CD8-positive, alpha-beta memory T cell (primary cell): Measurements from ENCODE around the gene SLIT3. TPM values are rescaled to one million over a fixed set of nuclear protein-coding genes. Genes with fewer than 3 reads are reported as not detected.

ENCODE experiments used
- CTCF ChIA-PET: fragments of 350-600 bp; sonication (Branson Sonifier 250); formaldehyde crosslinking; loops from one replicate; lab custom pipeline; 2021; ENCODE audit warnings: antibody characterized with exemption; lab: Charles Lee
- POLR2A ChIA-PET: fragments of 350-600 bp; sonication (Branson Sonifier 250); formaldehyde crosslinking; loops from one replicate; lab custom pipeline; 2021; ENCODE audit warnings: antibody characterized with exemption; lab: Charles Lee
- DNase-seq, 5 donors: peaks; one replicate each; pipeline versions ENCODE4 v3.0.0 to v3.0.0-alpha.2; 2020 to 2022; ENCODE audit warnings: mixed read lengths in 1 of 5
- H3K27ac ChIP-seq: one replicate; pipeline ENCODE4 v1.7.0; 2013; ENCODE audit warnings: low read depth, mild to moderate bottlenecking, low read length, moderate library complexity
- H3K27me3 ChIP-seq: 2 replicates; pipeline ENCODE4 v1.7.0; 2013; ENCODE audit warnings: low read length, mild to moderate bottlenecking; ENCODE audit not compliant: insufficient read depth, poor library complexity, severe bottlenecking
- H3K36me3 ChIP-seq: 2 replicates; pipeline ENCODE4 v1.7.0; 2013; ENCODE audit warnings: mild to moderate bottlenecking, low read length, moderate library complexity; ENCODE audit not compliant: insufficient read depth
- H3K4me1 ChIP-seq: 2 replicates; pipeline ENCODE4 v1.7.0; 2013; ENCODE audit warnings: mild to moderate bottlenecking, low read length, moderate library complexity; ENCODE audit not compliant: insufficient read depth
- H3K4me3 ChIP-seq: 2 replicates; pipeline ENCODE4 v1.7.0; 2013; ENCODE audit warnings: mild to moderate bottlenecking, low read length
- H3K9me3 ChIP-seq: 2 replicates; pipeline ENCODE4 v1.7.0; 2013; ENCODE audit warnings: mild to moderate bottlenecking, low read length
- H3K27ac Mint-ChIP-seq, 8 donors: one replicate each; pipeline ENCODE4 v1.8.0; 2020 to 2021; ENCODE audit warnings: mixed read lengths in 8 of 8, mild to moderate bottlenecking in 6 of 8, inconsistent platforms in 3 of 8, moderate library complexity in 3 of 8
- H3K27me3 Mint-ChIP-seq, 2 donors: one replicate each; pipeline ENCODE4 v1.8.0; 2020 to 2021; ENCODE audit warnings: mixed read lengths in 2 of 2, mild to moderate bottlenecking in 1 of 2, moderate library complexity in 1 of 2
- H3K36me3 Mint-ChIP-seq, 3 donors: one replicate each; pipeline ENCODE4 v1.8.0; 2020 to 2021; ENCODE audit warnings: mixed read lengths in 3 of 3, inconsistent platforms in 1 of 3, mild to moderate bottlenecking in 1 of 3
- H3K4me1 Mint-ChIP-seq, 3 donors: one replicate each; pipeline ENCODE4 v1.8.0; 2020 to 2021; ENCODE audit warnings: mixed read lengths in 3 of 3, inconsistent platforms in 1 of 3, mild to moderate bottlenecking in 1 of 3
- H3K4me3 Mint-ChIP-seq, 7 donors: one replicate each; pipeline ENCODE4 v1.8.0; 2020 to 2021; ENCODE audit warnings: mixed read lengths in 7 of 7, mild to moderate bottlenecking in 6 of 7, moderate library complexity in 4 of 7, inconsistent platforms in 2 of 7
- H3K9me3 Mint-ChIP-seq, 5 donors: one replicate each; pipeline ENCODE4 v1.8.0; 2020 to 2022; ENCODE audit warnings: mixed read lengths in 5 of 5, mild to moderate bottlenecking in 3 of 5, moderate library complexity in 2 of 5, inconsistent platforms in 1 of 5
- polyA plus RNA-seq: library from polyadenylated mRNA; unstranded; fragments of 300-500 nt; fragmentation: Illumina TruSeq; gene quantifications from one replicate; pipeline ENCODE4 v1.2.3, GENCODE V29; 2021
- total RNA-seq, 2 experiments: library from RNA; stranded (reverse); gene quantifications; one replicate each; pipeline ENCODE4 v1.2.3, GENCODE V29; 2021

SLIT3 gene
- total and polyA plus RNA-seq, 3 experiments from 2014 or later = 0.49 to 0.72 TPM; not detected in 1

DNA sequence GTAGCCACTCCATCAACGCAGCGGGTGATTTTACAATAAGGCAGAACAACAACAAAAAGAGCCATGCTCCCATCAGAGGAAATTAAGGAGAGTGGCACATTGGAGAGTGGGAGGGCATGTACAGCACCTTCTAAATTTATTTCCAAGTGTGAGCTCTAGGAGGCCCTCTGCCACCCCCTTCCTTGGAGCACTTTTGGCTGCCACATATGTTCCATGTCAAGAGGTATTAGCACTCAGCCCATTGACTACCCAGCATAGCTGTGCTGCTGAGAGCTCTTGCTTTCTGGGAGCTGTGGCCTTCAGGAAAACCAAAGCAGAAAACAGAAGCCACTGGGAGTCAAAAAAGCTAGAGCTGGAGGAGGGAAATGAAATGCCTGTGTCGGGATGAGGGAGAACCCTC, 521.6 kb downstream of the SLIT3 start:
- no peak for DNase-seq
- H3K27me3 Mint-ChIP-seq = peaks cover 2 to 7% of the 10 kb centered on the region in 2 donors
- Histone ChIP-seq H3K4me1 (no peaks in the 10 kb centered on the region), H3K27ac (no peak overlapping the region), H3K27me3 (no peaks in the 10 kb centered on the region), H3K9me3 (no peaks in the 10 kb centered on the region), H3K4me3 (no peak overlapping the region), H3K36me3 (no peaks in the 10 kb centered on the region)
- ChIA-PET CTCF (no interaction called here), POLR2A (no interaction called here)
- no peak overlapping the region for H3K4me3 Mint-ChIP-seq
- H3K9me3 Mint-ChIP-seq = no peaks in the 10 kb centered on the region
- no peaks in the 10 kb centered on the region for H3K36me3 Mint-ChIP-seq
- H3K4me1 Mint-ChIP-seq = no peaks in the 10 kb centered on the region
- H3K27ac Mint-ChIP-seq = no peak overlapping the region

DNA sequence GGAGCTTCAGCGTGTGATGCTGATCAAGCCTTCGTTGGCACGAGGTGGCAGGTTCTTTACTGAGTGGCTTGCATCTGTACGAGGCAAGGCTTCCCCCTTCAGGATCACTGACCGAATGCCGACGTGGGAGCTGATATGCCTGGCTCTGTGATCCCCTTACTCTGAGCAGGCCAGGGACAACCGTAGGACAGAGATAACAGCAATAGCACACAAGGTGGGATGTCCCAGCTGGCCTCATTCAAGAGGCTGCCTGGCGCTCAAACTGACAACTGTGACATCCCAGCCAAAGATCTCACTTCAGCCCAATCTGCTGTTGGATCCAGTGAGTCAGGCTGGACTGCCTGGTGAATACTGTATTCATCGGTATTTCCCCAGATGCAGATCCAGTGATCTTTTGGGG, 522.4 kb downstream of the SLIT3 start:
- Histone ChIP-seq H3K36me3 (no peaks in the 10 kb centered on the region), H3K9me3 (no peaks in the 10 kb centered on the region), H3K4me3 (no peak overlapping the region), H3K27me3 (no peaks in the 10 kb centered on the region), H3K27ac (no peak overlapping the region), H3K4me1 (no peaks in the 10 kb centered on the region)
- Mint-ChIP-seq H3K4me1 (no peaks in the 10 kb centered on the region), H3K36me3 (no peaks in the 10 kb centered on the region), H3K4me3 (no peak overlapping the region), H3K27ac (no peak overlapping the region), H3K27me3 (peaks cover 2 to 7% of the 10 kb centered on the region in 2 donors), H3K9me3 (no peaks in the 10 kb centered on the region)
- CTCF ChIA-PET = no interaction called here
- DNase-seq = no peak
- POLR2A ChIA-PET = no interaction called here

DNA sequence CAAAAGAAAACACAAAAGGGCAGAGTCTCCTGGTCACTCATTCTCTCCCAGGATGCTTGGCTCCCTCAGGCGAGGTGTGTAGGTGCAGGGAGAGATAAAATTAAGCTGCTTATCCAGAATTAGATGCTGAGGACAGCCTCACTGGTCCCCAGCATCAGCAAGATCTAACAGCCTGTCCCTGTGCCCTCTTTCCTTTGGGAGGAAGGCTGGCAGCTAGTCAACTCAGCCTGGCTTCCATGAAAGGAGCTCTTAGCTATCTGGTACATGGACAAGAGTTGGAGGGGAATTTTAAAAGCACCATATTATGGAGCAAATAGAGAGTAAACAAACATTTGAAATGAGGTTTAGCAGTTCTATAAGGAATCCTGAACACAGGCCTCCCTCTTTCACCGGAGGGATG, 523.3 kb downstream of the SLIT3 start:
- H3K9me3 Mint-ChIP-seq = no peaks in the 10 kb centered on the region
- H3K36me3 Mint-ChIP-seq = no peaks in the 10 kb centered on the region
- no peak overlapping the region for H3K4me3 ChIP-seq

DNA sequence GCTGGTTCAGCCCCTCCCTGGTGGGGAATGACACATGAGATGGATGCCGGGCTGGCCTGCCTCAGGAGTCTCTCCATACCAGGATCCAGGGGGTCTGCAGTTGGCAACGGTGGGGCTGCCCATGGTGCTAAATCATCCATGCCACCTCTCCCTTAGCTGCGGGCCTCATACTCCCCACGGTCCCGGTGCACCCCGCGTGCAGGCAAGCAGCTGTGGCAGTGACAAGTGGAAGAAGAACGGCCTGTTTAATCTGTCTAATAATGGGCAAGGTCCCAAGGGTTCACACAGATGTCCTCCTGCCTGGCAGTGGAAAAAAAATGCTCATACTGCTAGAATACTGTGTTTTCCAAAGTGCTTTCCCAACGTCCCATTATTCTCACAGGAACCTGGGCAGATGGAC, 524.9 kb downstream of the SLIT3 start:
- Mint-ChIP-seq H3K9me3 (no peaks in the 10 kb centered on the region), H3K27me3 (peaks cover 2 to 7% of the 10 kb centered on the region in 2 donors), H3K27ac (no peak overlapping the region), H3K36me3 (no peaks in the 10 kb centered on the region), H3K4me1 (no peaks in the 10 kb centered on the region), H3K4me3 (no peak overlapping the region)
- no peak overlapping the region for H3K27ac ChIP-seq
- no peaks in the 10 kb centered on the region for H3K9me3 ChIP-seq
- H3K4me1 ChIP-seq = no peaks in the 10 kb centered on the region
- no peaks in the 10 kb centered on the region for H3K27me3 ChIP-seq
- H3K36me3 ChIP-seq = no peaks in the 10 kb centered on the region
- no peak overlapping the region for H3K4me3 ChIP-seq
- ChIA-PET POLR2A (no interaction called here), CTCF (no interaction called here)
- no peak for DNase-seq

More for the DNA sequence above, 523.3 kb downstream of the SLIT3 start:
- no peaks in the 10 kb centered on the region for H3K4me1 Mint-ChIP-seq
- H3K4me1 ChIP-seq = no peaks in the 10 kb centered on the region
- H3K9me3 ChIP-seq = no peaks in the 10 kb centered on the region
- no peaks in the 10 kb centered on the region for H3K36me3 ChIP-seq
- H3K27me3 ChIP-seq = no peaks in the 10 kb centered on the region
- peaks cover 2 to 7% of the 10 kb centered on the region in 2 donors for H3K27me3 Mint-ChIP-seq
- DNase-seq = no peak
- H3K27ac Mint-ChIP-seq = no peak overlapping the region
- ChIA-PET POLR2A (no interaction called here), CTCF (no interaction called here)
- no peak overlapping the region for H3K4me3 Mint-ChIP-seq
- no peak overlapping the region for H3K27ac ChIP-seq

DNA sequence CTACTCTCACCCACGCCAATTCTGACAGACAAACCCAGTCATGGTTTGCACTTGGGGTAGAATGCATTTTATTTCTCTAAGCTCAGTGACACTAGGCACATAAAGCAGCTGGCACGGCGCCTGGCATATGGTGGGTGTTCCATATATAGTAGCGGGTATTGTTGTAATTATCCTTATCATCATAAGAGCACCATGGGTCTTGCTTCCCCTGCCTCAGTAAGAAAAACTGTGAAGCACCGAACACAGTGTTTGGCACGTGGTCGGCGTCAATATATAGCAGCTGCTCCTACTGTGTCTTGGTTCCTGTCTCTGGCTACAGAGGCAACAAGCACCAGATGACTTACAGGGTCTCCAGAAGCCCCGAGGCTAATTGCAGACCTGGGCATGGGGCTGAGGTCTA, 527.7 kb downstream of the SLIT3 start:
- Mint-ChIP-seq H3K27ac (no peak overlapping the region), H3K4me1 (no peaks in the 10 kb centered on the region), H3K36me3 (no peaks in the 10 kb centered on the region), H3K9me3 (no peaks in the 10 kb centered on the region), H3K27me3 (peaks cover 2 to 3% of the 10 kb centered on the region in 2 donors), H3K4me3 (no peak overlapping the region)
- no peak for DNase-seq
- POLR2A ChIA-PET = no interaction called here
- Histone ChIP-seq H3K4me3 (no peak overlapping the region), H3K27me3 (no peaks in the 10 kb centered on the region), H3K9me3 (no peaks in the 10 kb centered on the region), H3K4me1 (no peaks in the 10 kb centered on the region), H3K36me3 (no peaks in the 10 kb centered on the region), H3K27ac (no peak overlapping the region)
- CTCF ChIA-PET = no interaction called here

DNA sequence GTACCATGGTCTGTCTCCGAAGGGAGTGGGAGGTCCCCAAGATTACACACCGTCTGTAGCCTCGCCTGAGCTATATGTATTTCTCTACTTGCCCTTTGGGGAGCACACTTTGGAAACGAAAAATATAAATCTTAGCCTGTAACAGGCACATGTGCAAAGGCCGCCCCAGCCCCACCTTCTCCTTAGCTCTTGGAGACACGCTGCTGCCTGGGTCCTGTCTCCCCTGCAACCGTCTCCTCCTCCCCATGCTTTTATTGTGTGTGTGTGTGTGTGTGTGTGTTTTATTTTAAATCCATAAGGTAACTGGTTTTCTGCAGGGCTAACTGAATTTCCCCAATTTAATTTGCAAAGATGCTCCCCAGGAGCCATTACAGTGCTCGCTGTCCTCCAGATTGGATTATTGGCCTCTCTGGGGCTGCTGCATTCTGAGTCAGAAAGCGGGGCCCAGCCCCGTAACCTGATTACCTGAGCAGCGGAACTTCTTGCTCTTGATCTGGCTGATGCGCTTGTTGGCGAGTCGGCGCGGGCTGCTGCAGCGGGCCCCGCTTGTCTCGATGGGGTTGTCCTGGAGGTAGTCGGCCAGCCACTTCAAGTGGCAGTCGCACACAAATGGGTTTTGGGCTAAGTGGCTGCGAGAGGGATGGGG, 528.5 kb downstream of the SLIT3 start:
- Histone ChIP-seq H3K27ac (no peak overlapping the region), H3K9me3 (no peaks in the 10 kb centered on the region), H3K4me1 (no peaks in the 10 kb centered on the region), H3K4me3 (no peak overlapping the region), H3K36me3 (no peaks in the 10 kb centered on the region), H3K27me3 (no peaks in the 10 kb centered on the region)
- Mint-ChIP-seq H3K4me3 (no peak overlapping the region), H3K36me3 (no peaks in the 10 kb centered on the region), H3K9me3 (no peaks in the 10 kb centered on the region), H3K27me3 (peaks cover 3 to 4% of the 10 kb centered on the region in 2 donors), H3K27ac (no peak overlapping the region), H3K4me1 (no peaks in the 10 kb centered on the region)
- CTCF ChIA-PET = no interaction called here
- POLR2A ChIA-PET = no interaction called here
- DNase-seq = no peak

DNA sequence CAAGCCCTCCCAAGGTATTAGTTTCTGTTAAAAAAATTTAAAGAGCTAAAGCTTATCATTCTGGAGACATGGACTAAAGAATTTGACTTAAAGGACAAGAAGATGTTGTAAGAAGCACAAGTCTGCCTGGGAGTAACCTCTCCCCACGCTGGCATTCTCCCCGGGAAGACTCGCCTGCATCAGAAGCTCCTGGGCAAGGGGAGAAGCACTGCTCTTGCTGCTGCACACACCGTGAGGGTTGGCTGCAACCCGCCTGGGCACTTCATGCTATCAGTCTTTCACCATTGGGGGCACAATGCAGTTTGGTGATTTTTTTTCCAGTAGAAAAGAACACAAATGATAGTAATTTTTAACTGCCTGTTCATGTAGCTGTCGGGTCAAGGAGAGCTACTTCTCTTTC, 529.3 kb downstream of the SLIT3 start:
- Mint-ChIP-seq H3K4me1 (no peaks in the 10 kb centered on the region), H3K36me3 (no peaks in the 10 kb centered on the region)

DNA sequence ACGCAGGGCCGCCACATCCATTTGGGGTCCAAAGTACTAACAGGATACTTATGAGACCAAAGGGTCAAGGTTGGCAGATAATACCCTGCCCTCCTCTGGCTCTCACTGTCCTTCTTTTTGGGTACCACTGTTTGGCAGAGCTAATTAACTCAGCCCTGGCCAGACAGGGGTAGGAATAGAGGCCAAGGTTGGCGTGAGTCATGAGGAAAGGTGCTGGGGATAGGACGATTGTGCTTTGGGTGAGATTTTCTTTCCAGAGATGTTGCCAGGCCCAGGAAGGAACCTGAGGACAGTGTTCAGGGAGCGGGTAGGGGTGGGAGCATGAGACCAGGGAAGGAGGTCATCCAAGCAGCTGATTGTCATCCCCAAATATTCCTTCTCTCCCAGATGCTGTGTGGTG, 529.9 kb downstream of the SLIT3 start:
- Histone ChIP-seq H3K27me3 (no peaks in the 10 kb centered on the region), H3K27ac (no peak overlapping the region), H3K4me1 (no peaks in the 10 kb centered on the region), H3K9me3 (no peaks in the 10 kb centered on the region), H3K36me3 (no peaks in the 10 kb centered on the region), H3K4me3 (no peak overlapping the region)
- H3K4me3 Mint-ChIP-seq = no peak overlapping the region
- H3K27ac Mint-ChIP-seq = no peak overlapping the region
- H3K27me3 Mint-ChIP-seq = peaks cover 3 to 4% of the 10 kb centered on the region in 2 donors
- H3K9me3 Mint-ChIP-seq = no peaks in the 10 kb centered on the region
- CTCF ChIA-PET = no interaction called here
- no peak for DNase-seq
- POLR2A ChIA-PET = no interaction called here
- no peaks in the 10 kb centered on the region for H3K36me3 Mint-ChIP-seq
- no peaks in the 10 kb centered on the region for H3K4me1 Mint-ChIP-seq

More for the DNA sequence above, 529.3 kb downstream of the SLIT3 start:
- no peak overlapping the region for H3K27ac ChIP-seq
- no peak overlapping the region for H3K4me3 ChIP-seq
- H3K9me3 ChIP-seq = no peaks in the 10 kb centered on the region
- no peaks in the 10 kb centered on the region for H3K36me3 ChIP-seq
- ChIA-PET POLR2A (no interaction called here), CTCF (no interaction called here)
- DNase-seq = no peak
- Mint-ChIP-seq H3K4me3 (no peak overlapping the region), H3K9me3 (no peaks in the 10 kb centered on the region), H3K27ac (no peak overlapping the region), H3K27me3 (peaks cover 3 to 4% of the 10 kb centered on the region in 2 donors)
- H3K4me1 ChIP-seq = no peaks in the 10 kb centered on the region
- no peaks in the 10 kb centered on the region for H3K27me3 ChIP-seq
